Activated CD8-positive, alpha-beta T cell treated with anti-CD3 and anti-CD28 coated beads, Interleukin-2, amount 10 ng/mL, durations not matched to agents 7 days and 5 days (primary cell): Measurements from ENCODE around the gene LIPE. TPM values are rescaled to one million over a fixed set of nuclear protein-coding genes. Genes with fewer than 3 reads are reported as not detected.
"Not testable (repeated sequence)": the region's sequence is repeated elsewhere in the genome, so short reads cannot be mapped to it uniquely, and the experiment has no call there.

Source experiments
- ATAC-seq: fragments of 150-1000 bp; cut with Tn5 transposase; one replicate; pipeline ENCODE4 v1.10.0; 2021; ENCODE audit warnings: moderate library complexity
- CTCF ChIA-PET: fragments of 350-600 bp; sonication (Branson Sonifier 250); formaldehyde crosslinking; loops from one replicate; lab custom pipeline; 2021; ENCODE audit warnings: antibody characterized with exemption; lab: Charles Lee
- POLR2A ChIA-PET: fragments of 350-600 bp; sonication (Branson Sonifier 250); formaldehyde crosslinking; loops from one replicate; lab custom pipeline; 2021; ENCODE audit warnings: antibody characterized with exemption; lab: Charles Lee
- DNase-seq: peaks from one replicate; pipeline ENCODE4 v3.0.0-alpha.2; 2020
- H3K27ac Mint-ChIP-seq: one replicate; pipeline ENCODE4 v1.8.0; 2021; ENCODE audit warnings: mild to moderate bottlenecking, mixed read lengths
- H3K27me3 Mint-ChIP-seq: one replicate; pipeline ENCODE4 v1.8.0; 2021; ENCODE audit warnings: low read depth, mixed read lengths
- H3K36me3 Mint-ChIP-seq: one replicate; pipeline ENCODE4 v1.8.0; 2021; ENCODE audit warnings: low read depth, mixed read lengths
- H3K4me1 Mint-ChIP-seq: one replicate; pipeline ENCODE4 v1.8.0; 2021; ENCODE audit warnings: low read depth, mixed read lengths
- H3K4me3 Mint-ChIP-seq: one replicate; pipeline ENCODE4 v1.8.0; 2021; ENCODE audit warnings: mild to moderate bottlenecking, mixed read lengths
- H3K9me3 Mint-ChIP-seq: one replicate; pipeline ENCODE4 v1.8.0; 2022; ENCODE audit warnings: mixed read lengths; ENCODE audit not compliant: insufficient read depth
- total RNA-seq, 2 experiments: library from RNA; stranded (reverse); gene quantifications; one replicate each; pipeline ENCODE4 v1.2.3, GENCODE V29; 2021

The LIPE gene
- total RNA-seq, 2 experiments from 2014 or later = 33.4 to 34.6 TPM

DNA sequence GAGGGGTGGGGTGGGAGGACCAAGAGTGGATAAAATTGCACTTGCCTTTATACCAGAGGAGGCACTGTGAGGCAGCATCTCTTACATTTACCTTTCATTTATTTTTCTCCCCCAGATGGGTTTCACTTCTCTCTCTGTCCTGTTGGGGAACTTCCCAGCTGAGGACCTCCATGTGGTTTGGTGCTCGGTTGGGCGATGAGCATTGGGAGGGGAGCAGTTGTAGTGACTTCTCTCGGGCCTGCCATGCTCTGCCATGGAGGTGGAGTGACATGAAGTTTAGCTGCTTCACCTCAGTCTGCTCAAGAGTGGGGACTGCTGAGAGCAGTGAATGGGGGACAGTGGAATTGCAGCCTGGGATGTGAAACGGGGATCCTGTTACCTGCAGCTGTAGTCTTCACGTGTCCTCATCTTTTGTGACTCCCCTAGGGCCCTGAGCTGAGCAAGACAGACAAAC, 38.7 kb upstream of the LIPE start:
- DNase-seq (no peak), ATAC-seq (no peak)
- no peaks in the 10 kb centered on the region for H3K9me3 Mint-ChIP-seq
- peak overlapping the region; percentile 73 for H3K27ac Mint-ChIP-seq
- ChIA-PET POLR2A (no interaction called here), CTCF (interaction anchor here (0.8 to 2.7 kb wide), 9 partner anchors 11 to 63 kb away, joined by 3 to 27 read pairs (median 5); partner anchors contain the start of gene CEACAM1)
- no peaks in the 10 kb centered on the region for H3K27me3 Mint-ChIP-seq
- H3K4me3 Mint-ChIP-seq = no peak overlapping the region
- H3K36me3 Mint-ChIP-seq = no peaks in the 10 kb centered on the region
- H3K4me1 Mint-ChIP-seq = peaks cover 37% of the 10 kb centered on the region

DNA sequence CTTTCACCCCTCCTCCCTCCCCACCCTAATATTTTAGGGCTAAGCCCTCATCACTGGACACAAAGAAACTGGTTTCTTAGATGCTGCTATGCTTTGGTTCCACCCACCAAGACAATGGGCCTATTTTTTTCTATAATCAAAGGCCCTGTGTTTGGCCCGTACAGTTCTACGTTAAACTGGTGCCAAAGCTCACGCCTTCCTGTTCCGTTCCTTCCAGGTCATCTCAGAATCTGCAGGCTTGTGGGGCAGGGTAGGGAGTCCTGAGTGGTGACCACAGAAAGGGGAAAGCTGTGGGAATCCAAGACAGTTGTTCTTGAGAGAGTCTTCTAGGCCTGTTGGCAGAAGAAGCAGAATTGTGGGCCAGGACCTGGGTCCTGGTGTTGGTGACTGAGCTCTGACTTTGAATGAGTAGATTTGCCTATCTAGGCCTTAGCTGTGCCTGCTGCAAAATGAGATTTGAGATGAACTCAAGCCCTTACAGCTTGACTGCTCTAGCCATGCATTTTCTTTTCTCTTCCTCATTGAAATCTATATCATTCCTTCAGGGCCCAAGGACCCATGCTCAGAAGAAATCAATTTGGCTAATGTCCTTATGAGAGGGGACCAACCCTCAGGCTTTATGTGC, 34.6 kb upstream of the LIPE start:
- H3K4me1 Mint-ChIP-seq = peaks cover 18% of the 10 kb centered on the region
- ChIA-PET POLR2A (no interaction called here), CTCF (interaction anchor here (1.1 to 2.4 kb wide), 2 partner anchors 11 to 23 kb away, joined by 3 to 10 read pairs; no protein-coding TSS in a partner anchor)
- no peaks in the 10 kb centered on the region for H3K36me3 Mint-ChIP-seq
- ATAC-seq (no peak), DNase-seq (no peak)
- H3K9me3 Mint-ChIP-seq = no peaks in the 10 kb centered on the region
- H3K27ac Mint-ChIP-seq = no peak overlapping the region
- H3K27me3 Mint-ChIP-seq = no peaks in the 10 kb centered on the region
- H3K4me3 Mint-ChIP-seq = no peak overlapping the region

DNA sequence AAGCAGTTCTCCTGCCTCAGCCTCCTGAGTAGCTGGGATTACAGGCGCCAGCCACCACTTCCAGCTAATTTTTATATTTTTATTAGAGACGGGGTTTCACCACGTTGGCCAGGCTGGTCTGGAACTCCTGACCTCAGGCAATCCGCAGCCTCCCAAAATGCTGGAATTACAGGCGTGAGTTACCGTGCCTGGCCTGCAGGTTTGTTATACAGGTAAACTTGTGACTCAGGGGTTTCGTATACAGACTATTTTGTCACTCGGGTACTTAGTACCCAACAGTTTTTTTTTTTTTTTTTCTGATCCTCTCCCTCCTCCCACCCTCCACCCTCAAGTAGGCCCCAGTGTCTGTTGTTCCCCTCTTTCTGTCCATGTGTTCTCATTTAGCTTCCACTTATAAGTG, 34.0 kb upstream of the LIPE start:
- peaks cover 14% of the 10 kb centered on the region for H3K4me1 Mint-ChIP-seq
- H3K27ac Mint-ChIP-seq, H3K27me3 Mint-ChIP-seq, H3K4me3 Mint-ChIP-seq, DNase-seq, POLR2A ChIA-PET, ATAC-seq, H3K9me3 Mint-ChIP-seq, H3K36me3 Mint-ChIP-seq: not testable (repeated sequence)
- CTCF ChIA-PET = interaction anchor here (1.1 to 2.4 kb wide), 2 partner anchors 11 to 23 kb away, joined by 3 to 10 read pairs; no protein-coding TSS in a partner anchor

DNA sequence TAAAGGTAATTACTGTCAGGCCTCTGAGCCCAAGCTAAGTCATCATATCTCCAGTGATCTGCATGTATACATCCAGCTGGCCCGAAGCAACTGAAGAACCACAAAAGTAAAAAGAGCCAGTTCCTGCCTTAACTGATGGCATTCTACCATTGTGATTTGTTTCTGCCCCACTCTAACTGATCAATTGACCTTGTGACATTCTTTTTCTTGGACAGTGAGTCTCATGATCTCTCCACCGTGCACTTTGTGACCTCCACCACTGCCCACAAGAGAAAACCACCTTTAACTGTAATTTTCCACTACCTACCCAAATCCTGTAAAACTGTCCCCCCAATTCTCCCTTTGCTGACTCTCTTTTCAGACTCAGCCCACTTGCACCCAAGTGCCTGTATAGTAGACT, 32.7 kb upstream of the LIPE start:
- Mint-ChIP-seq H3K9me3 (no peaks in the 10 kb centered on the region), H3K36me3 (no peaks in the 10 kb centered on the region), H3K4me3 (no peak overlapping the region), H3K27me3 (no peaks in the 10 kb centered on the region), H3K4me1 (peaks cover 19% of the 10 kb centered on the region), H3K27ac (no peak overlapping the region)
- ATAC-seq (no peak), DNase-seq (no peak)
- ChIA-PET CTCF (interaction anchor here (1.0 to 1.8 kb wide), 3 partner anchors 10 to 107 kb away, joined by 3 to 9 read pairs (median 6); no protein-coding TSS in a partner anchor), POLR2A (no interaction called here)

DNA sequence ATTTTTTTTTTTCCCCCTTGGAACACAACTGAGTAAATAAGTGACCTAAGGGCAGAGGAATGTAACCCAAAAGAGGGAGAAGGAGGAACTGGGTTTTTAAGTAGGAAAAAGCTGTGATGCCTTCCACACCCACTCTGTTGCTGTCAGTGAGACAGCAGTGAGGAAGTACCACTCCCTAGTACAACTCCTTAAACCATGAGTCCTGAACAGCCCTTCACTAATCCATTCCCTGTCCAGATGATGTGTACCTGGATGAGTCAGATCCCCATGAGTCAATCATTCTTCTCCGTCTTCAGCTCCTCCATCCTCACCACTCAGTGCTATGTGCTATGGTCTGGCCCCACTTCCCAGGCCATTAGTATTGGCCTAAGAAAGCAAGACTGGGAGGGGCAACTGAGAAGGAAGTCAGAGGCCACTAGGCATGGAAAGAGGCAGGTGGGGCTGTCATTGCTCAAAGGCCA, 28.5 kb upstream of the LIPE start:
- Mint-ChIP-seq H3K9me3 (no peaks in the 10 kb centered on the region), H3K27ac (no peak overlapping the region), H3K27me3 (no peaks in the 10 kb centered on the region), H3K4me1 (peaks cover 55% of the 10 kb centered on the region), H3K4me3 (no peak overlapping the region), H3K36me3 (no peaks in the 10 kb centered on the region)
- POLR2A ChIA-PET = no interaction called here
- no peak for DNase-seq
- ATAC-seq = no peak
- CTCF ChIA-PET = interaction anchor here (0.9 to 3.9 kb wide), 9 partner anchors 11 to 151 kb away, joined by 3 to 39 read pairs (median 6); partner anchors contain the start of gene CEACAM1

DNA sequence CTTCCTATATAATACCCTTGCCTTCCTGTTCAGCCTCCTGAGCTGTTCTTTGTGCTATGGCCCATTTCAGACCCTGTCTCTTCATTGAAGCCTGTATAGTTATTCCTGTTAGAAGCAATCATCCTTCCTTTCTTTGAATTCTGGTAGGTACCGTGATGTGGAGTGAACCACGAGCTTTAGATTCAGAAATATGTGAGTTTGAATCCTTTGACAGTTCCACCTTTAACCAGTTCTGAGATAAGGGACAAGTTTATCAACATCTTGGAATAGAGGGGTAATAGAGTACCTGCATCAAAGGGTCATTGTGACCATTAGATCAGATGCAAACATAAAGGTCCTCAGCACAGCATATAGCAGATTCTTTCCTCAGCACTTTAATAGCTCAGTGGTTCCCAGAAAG, 27.9 kb upstream of the LIPE start:
- Mint-ChIP-seq H3K36me3 (no peaks in the 10 kb centered on the region), H3K4me1 (peaks cover 52% of the 10 kb centered on the region), H3K9me3 (no peaks in the 10 kb centered on the region), H3K27me3 (no peaks in the 10 kb centered on the region), H3K4me3 (no peak overlapping the region), H3K27ac (no peak overlapping the region)
- no peak for ATAC-seq
- CTCF ChIA-PET = interaction anchor here (0.9 to 3.9 kb wide), 9 partner anchors 12 to 151 kb away, joined by 3 to 39 read pairs (median 6); partner anchors contain the start of gene CEACAM1
- no peak for DNase-seq
- POLR2A ChIA-PET = no interaction called here

DNA sequence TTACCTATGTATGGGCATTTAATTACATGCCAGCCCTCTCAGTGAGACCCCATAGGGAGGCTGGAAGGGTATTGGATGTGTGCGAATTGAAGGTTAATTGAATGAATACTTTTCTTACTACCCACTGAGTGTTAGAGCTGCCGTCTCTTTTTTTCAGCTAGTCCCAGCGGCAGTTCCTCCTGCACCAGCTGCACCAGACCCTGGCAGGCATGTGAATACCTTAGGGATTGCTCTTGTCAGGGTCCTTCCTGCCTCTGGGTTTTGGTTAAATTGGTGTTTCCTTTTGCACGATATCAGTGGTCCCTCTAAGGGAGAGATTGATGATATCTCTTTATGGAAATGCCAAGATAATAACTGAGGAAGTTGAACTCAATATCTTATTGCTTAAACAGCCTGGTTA, 25.4 kb upstream of the LIPE start:
- ChIA-PET POLR2A (interaction anchor here (0.6 kb wide), 1 partner anchor 136 kb away, joined by 3 read pairs; no protein-coding TSS in a partner anchor), CTCF (interaction anchor here (0.9 to 5.7 kb wide), 7 partner anchors 11 to 144 kb away, joined by 3 to 209 read pairs (median 21); partner anchors contain the start of gene CEACAM1)
- Mint-ChIP-seq H3K4me1 (peaks cover 49% of the 10 kb centered on the region), H3K36me3 (no peaks in the 10 kb centered on the region), H3K4me3 (no peak overlapping the region), H3K27ac (no peak overlapping the region), H3K27me3 (no peaks in the 10 kb centered on the region), H3K9me3 (no peaks in the 10 kb centered on the region)
- ATAC-seq (no peak), DNase-seq (no peak)

DNA sequence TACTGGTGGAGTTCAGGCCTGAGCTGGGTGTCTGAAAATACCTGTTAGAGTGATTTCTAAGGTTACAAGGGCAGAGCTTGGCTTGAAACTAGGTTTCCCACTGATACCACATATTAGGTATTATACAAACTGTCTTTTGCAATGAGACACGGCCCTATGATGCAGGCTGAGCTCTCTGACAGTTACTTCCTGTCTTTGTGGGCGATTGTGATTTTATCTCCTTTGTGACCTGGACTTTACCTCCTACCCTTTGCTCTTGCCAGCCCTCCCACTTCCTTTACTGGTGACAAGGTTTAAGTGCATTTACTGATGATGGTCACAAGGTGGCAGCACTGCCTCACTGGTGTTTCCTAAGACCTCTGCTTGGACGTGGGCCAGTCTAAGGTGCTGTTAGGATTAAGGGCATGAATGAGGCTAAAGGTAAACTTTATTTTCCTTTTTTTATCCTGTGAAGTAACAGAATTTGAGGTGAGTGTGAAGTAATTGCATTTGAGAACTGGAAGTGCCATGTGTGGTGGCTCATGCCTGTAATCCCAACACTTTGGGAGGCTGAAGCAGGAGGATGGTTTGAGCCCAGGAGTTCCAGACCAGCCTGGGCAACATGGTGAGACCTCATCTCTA, 23.2 kb upstream of the LIPE start:
- H3K9me3 Mint-ChIP-seq = no peaks in the 10 kb centered on the region
- no peak overlapping the region for H3K27ac Mint-ChIP-seq
- peak; percentile 99 for ATAC-seq
- peak; percentile 92 for DNase-seq
- no peaks in the 10 kb centered on the region for H3K36me3 Mint-ChIP-seq
- POLR2A ChIA-PET = interaction anchor here (0.9 to 2.1 kb wide), 4 partner anchors 10 to 78 kb away, joined by 3 to 20 read pairs (median 5); partner anchors contain the start of gene CEACAM1
- H3K4me3 Mint-ChIP-seq = no peak overlapping the region
- CTCF ChIA-PET = interaction anchor here (0.6 to 5.7 kb wide), 47 partner anchors 9 to 178 kb away, joined by 3 to 209 read pairs (median 6); partner anchors contain the start of gene CEACAM1
- no peaks in the 10 kb centered on the region for H3K27me3 Mint-ChIP-seq
- H3K4me1 Mint-ChIP-seq = peaks cover 41% of the 10 kb centered on the region

DNA sequence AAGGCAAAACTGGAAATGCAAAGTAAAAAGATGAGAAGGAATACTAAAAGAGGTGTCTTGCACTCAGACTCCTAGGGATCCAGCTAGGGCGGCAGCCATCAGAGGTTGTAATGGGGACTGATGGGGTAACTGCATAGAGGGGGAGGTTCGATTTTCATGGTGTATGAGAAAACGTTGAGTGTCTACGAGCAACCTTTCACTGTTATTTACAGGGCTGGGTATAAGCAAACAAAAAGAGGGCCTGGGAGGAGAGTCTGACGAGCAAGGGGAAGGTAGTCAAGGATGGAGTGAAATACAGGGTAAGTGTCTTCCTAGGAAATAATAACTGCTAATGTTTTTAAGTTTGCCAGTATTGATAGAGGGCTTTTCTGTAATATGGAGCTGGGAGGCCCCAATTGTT, 21.1 kb upstream of the LIPE start:
- H3K27ac Mint-ChIP-seq, DNase-seq, H3K4me3 Mint-ChIP-seq, H3K36me3 Mint-ChIP-seq, H3K27me3 Mint-ChIP-seq, POLR2A ChIA-PET, H3K9me3 Mint-ChIP-seq, ATAC-seq: not testable (repeated sequence)
- CTCF ChIA-PET = interaction anchor here (3.6 to 5.7 kb wide), 2 partner anchors 7 to 10 kb away, joined by 49 to 96 read pairs; no protein-coding TSS in a partner anchor
- H3K4me1 Mint-ChIP-seq = peaks cover 24% of the 10 kb centered on the region

DNA sequence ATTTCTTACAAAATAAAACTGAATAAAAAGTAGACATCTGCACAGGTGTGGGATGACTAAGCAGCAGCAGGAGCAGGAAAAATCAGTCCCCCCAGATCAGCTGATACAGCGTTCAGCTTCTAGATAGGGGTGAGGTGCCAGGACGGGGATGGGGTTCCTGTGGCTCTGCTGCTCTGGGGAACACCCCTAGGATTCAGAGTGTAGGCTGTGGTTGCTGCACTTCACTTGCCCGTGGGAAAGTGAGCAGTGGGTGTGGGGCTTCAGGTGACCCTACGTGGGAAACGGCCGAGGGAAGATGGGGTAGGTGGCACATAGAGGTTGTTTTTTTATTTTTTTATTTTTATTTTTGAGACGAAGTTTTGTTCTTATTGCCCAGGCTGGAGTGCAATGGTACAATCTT, 18.8 kb upstream of the LIPE start:
- ATAC-seq (no peak), DNase-seq (no peak)
- Mint-ChIP-seq H3K36me3 (no peaks in the 10 kb centered on the region), H3K27me3 (peaks cover 3% of the 10 kb centered on the region), H3K27ac (no peak overlapping the region), H3K9me3 (no peaks in the 10 kb centered on the region), H3K4me1 (peaks cover 11% of the 10 kb centered on the region), H3K4me3 (no peak overlapping the region)
- CTCF ChIA-PET = interaction anchor here (0.8 to 1.5 kb wide), 6 partner anchors 7 to 95 kb away, joined by 3 to 6 read pairs (median 4); partner anchors contain the start of gene CEACAM1
- POLR2A ChIA-PET = interaction anchor here (0.5 kb wide), 1 partner anchor 30 kb away, joined by 3 read pairs; no protein-coding TSS in a partner anchor

DNA sequence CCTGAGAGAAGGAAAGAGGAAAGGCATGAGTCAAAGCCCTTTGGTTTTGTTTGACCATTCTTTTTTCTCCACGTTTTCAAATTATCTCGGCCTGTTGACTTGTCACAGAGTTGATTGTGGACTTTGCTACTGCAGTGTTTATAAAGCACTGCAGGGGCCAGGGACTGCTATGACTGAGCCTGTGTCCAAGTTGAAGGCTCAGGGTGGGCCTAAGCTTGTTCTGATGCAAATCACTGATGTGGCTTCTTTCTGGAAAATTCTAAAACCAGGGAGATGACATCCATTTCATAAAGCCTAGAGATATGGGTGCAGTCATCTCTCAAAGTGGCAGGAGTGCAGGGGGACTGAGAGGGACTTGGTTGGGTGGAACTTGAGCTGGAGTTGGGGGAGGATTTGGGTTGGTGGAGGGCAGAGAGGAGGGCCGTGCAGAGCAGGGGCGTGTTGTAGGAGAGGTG, 16.8 kb upstream of the LIPE start:
- ATAC-seq = no peak
- DNase-seq = no peak
- Mint-ChIP-seq H3K4me1 (peaks cover 20% of the 10 kb centered on the region), H3K4me3 (no peak overlapping the region), H3K36me3 (no peaks in the 10 kb centered on the region), H3K27me3 (peaks cover 3% of the 10 kb centered on the region), H3K9me3 (no peaks in the 10 kb centered on the region), H3K27ac (no peak overlapping the region)
- ChIA-PET POLR2A (no interaction called here), CTCF (interaction anchor here (1.1 kb wide), 1 partner anchor 10 kb away, joined by 3 read pairs; no protein-coding TSS in a partner anchor)
